HG02884 (cell line): ENCODE results near the gene EVL.

Experiments
- ATAC-seq: cut with Tn5 transposase; IDR thresholded peaks from one replicate; pipeline ENCODE4 v1.9.1; 2021; ENCODE audit warnings: mild to moderate bottlenecking, moderate library complexity; ENCODE audit not compliant: unreplicated experiment

Gene EVL

DNA sequence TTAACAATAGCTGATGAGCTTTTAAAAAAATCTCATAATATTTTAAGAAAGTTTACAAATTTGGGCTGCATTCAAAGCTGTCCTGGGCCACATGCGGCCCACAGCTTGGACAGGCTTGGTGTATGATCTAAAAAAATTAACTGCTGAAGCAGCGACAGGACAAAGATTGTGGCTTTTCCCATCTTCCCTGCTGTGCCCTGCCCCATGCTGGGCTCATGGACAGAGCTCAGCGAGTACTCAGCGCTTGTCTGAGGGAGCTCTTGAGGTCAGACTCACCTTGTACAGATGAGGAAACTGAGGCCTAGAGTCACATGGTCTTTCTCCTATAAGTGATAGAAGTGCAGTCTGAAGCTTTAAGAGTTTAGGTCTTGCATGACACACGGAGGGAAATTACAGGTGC, 15.0 kb downstream of the EVL start:
- ATAC-seq: no peak

DNA sequence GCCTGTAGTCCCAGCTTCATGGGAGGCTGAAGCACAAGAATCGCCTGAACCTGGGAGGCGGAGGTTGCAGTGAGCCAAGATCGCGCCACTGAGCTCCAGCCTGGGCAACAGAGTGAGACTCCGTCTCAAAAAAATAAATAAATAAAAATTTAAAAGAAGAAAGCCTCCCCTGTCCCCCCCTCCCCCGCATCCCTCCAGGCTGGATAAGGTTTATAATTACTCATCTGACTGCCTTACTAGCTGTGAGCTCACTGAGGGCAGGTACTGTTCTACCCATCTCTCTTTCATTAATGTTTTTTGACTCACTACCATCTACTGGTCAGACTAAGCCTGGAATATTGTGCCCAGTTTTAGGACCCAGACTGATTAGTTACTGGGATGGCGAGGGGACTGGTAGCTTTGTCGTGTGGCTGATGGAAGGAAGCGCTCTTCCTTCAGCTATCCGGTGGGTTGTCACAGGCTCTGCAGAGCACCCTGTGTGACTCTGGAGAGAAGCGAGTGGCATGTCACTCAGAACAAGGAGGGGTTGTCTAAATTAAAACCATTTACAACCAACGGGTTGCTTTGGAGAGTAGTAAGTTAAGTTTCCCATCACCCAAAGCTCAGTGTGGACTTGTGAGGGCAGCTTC, 16.9 kb downstream of the EVL start:
- ATAC-seq: no peak

DNA sequence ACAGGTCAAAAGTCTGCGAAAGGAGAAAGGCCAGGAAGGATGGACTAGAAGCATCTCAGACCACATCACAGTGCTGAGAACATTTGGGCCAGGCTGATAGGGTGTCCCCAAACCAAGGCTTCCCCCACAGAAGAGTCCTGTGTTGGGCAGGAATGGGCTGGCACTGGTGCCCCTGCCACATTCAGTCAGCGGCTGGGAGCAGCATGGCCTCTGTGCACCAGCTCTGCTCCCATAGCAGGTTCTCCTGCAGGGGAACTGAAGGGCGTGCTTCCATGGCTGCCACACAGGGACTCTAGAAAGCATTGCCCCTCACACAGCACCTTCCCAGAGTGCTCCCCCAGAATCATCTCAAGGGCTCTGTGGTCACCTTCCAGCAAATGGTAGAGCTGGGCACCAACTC, 17.5 kb downstream of the EVL start:
- no peak for ATAC-seq

DNA sequence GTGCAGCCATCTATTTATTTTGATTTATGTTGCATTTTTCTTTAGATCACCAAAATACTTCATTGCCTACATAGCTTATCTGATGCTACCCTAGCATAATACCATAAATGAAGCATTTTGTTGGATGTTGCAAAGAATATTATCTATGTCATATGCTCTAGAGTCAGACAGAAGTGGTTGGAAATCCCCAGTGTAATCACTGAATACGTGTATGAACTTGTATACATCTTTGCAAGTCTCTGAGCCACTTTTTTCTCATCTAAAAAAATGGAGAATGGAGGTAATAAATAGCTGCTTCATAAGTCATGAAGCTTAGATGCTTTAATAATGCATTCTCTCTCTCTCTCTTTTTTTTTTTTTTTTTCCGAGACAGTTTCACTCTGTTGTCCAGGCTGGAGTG, 18.5 kb downstream of the EVL start:
- ATAC-seq: no peak

DNA sequence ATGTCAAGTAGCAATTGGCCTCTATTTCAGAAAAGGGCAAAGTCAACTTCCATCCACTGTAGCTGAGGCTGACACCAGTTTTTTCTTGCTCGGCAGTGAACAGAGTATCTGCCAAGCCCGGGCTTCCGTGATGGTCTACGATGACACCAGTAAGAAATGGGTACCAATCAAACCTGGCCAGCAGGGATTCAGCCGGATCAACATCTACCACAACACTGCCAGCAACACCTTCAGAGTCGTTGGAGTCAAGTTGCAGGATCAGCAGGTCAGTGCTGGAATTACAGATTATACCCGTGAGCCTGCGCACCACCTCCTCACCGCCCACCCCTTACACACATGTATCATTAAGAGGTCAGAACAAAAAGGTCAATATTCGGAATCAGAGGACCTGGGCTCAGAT, 19.4 kb downstream of the EVL start:
- no peak for ATAC-seq

DNA sequence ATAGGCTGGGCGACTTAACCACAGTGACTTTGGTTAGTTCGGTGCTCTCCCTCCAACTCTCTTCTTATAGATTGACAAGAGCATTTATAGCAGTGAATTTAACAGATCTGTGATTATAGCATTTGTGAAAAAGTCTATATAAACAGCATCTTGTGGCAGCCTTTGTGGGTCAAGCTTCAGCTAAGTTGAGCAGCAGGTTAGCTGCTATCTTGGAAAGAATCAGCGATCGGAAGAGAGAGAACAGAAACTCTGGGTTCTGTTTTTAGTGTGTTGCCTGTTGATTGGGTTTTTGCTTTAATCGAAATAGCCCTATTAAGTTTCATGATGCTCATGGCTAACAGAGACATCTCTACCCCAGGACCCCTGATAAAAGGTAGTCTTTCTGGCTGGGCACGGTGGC, 20.2 kb downstream of the EVL start:
- no peak for ATAC-seq

DNA sequence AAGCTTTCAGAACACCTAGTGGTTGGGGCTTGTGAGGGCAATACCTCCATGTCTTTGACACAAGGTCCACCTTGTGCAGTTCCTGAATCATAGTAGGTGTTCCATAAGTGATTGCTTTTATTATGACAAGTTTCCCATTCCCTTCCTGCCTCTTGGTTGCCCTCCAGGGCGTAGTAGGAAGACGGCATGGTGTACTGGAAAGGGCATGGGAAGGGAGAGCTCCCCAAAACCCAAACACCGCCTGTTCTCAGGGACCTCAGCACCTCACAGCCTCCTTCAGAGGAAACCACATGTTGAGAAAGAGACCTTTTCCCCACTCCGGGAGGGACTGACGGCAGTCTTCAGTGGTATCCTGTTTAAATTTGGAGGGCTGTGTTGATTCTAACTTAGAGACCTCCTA, 21.1 kb downstream of the EVL start:
- no peak for ATAC-seq

DNA sequence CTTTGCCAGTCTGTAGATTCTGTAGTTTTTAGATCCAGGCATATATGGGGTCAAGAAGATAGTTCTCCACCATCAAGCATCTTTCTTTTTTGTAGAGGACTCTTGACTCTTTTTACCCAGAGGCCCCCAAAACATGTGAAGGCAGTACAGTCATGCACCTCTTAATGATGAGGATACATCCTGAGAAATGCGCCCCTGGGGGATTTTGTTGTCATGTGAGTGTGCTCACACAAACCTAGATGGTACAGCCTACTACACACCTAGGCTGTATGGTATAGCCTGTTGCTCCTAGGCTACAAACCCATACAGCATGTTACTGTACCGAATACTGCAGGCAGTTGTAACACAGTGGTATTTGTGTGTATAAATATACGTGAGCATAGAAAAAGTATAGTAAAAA, 23.0 kb downstream of the EVL start:
- ATAC-seq: no peak

DNA sequence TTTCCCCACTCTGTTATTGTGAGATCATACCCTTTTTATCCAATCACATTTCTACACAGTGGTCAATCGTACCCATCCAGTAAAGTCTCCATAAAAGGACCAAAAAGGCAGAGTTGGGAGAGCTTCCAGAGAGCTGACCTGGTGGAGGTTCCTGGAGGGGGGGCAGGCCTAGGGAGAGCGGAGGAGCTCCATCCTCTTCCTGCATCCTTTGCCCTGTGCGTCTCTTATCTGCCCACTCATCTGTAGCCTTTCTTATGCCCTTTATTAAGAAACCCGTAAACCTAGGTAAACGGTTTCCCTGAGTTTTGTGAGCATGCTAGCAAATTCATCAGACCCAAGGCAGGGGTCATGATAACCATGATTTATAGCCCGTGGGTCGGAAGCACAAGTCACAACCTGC, 26.2 kb downstream of the EVL start:
- ATAC-seq: no peak

DNA sequence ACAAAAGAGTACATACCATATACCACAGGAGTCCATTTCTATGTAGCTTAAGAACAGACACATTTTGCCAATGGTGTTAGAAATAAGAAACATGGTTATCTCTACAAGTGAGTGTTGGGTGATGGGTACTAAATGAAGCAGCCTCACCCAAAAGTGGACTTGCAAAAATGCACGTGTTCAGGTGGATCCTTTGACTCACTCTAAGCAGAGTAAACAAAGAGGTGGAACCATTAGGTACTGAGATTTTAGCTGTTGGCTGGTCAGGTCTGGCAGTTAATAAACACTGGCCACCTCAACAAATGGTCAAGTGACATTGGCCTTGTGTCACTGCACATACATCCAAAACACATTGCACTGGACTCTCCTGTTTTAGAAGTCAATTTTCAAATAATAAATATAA, 27.6 kb downstream of the EVL start:
- ATAC-seq: no peak

DNA sequence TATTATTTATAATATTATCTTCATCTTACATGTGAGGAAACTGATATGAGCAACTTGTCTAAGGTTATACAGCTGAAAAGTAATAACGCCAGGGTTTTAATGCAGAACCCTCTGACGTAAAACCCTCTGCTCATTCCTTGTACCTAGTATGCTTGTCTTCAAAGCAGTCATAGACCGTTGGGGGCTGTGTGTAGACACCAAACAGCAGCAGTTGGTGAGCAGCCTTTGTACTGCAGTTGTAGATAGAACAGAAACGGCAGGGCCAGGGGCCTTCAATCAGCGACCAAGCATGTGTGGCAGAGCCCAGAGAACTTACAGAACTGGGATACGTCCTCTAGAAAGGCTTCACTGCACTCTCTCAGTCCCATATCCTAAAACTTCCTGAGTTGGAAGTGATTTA, 28.1 kb downstream of the EVL start:
- no peak for ATAC-seq

DNA sequence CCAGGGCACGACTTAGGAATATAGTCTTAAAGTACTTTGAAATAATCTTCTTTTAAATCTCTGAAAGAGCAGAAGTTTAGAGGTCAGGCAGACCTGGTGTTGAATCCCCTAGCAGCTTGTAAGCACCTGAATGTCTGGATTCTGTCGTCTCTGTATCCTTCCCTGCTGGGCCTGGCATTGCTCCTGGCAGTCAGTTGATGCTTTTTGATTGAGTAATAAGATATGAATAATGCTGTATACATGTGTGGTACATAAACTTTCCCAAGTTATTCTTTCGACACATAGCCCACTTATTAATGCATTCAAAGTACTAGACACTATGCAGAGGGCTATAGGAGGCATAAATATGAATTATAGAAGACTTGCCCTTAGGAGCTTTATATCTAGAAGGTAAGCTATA, 31.4 kb downstream of the EVL start:
- no peak for ATAC-seq

DNA sequence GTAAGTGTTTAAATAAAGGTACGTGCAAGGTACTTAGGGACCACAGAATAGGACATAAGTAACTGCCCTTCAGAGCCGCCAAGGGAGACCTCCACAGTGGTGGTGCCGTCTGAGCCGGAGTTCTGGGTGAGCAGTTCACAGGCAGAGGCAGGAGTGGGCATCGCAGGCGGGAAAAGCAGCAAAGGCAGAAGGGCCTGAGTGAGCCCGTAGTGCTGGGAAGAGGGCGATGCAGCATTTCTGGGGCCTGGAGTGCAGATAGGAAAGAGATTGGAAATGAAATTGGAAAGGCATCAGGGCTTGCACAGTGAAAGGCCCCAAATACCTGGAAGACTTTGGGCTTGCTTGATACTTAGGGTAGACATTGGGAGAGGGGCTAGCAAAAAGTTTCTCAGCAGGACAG, 32.9 kb downstream of the EVL start:
- no peak for ATAC-seq

DNA sequence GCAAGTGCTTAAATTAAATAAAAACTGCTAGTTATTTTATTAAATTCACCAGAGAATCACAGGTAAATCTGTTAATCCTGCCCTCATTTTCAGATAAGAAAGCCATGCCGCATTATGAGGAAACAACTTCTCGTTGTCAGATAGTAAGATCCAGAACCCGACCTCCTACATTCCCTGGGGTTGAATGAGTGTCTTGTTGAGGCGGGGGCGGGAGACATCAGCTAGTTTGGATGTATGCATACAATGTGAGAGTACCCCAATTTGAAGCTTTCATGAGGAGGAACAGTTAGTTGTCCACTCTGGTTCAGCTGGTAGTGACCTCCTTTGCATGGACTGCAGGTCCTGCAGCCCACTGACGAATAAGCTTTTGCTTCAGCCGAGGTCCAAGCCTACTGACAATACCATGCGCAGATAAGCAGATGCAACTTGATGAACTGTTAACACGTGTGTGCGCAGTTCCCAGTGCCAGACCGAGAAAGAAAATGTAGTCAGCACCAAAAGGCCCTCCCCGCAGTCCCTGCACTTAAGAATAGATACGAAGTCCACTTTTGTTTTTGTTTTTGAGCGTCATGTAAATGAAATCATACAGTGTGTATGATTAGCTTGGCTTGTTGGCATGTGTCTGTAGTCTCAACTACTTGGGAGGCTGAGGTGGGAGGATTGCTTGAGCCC, 34.9 kb downstream of the EVL start:
- no peak for ATAC-seq

DNA sequence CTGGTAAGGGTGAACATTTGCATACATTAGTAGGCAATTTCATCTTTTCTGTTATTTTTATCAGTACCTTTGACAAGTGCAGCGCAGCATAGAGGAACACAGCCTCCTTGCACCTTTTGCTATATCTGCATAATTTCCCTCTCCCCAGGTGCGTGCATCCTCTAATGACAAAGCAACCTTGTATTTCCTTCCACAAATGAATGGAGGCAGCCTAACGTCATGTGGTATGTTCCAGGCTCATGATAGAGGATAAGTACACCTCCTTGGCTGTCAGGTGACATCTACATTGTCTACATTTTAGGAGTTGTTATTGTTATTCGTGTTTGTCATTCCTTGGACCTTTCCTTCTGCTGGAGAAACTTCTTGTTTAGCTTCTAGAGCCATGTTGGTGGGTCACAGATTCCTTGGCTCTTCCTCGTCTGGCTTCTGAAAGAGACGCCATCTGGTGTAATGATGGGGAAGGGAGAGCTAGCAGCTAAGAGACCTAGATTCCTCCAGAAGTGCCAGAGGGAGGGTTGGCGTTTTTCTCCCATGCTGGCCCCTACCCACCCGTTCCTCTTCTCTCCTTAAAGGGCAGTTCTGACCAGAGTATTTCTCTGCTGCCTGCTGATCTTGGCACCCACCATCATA, 37.0 kb downstream of the EVL start:
- no peak for ATAC-seq

DNA sequence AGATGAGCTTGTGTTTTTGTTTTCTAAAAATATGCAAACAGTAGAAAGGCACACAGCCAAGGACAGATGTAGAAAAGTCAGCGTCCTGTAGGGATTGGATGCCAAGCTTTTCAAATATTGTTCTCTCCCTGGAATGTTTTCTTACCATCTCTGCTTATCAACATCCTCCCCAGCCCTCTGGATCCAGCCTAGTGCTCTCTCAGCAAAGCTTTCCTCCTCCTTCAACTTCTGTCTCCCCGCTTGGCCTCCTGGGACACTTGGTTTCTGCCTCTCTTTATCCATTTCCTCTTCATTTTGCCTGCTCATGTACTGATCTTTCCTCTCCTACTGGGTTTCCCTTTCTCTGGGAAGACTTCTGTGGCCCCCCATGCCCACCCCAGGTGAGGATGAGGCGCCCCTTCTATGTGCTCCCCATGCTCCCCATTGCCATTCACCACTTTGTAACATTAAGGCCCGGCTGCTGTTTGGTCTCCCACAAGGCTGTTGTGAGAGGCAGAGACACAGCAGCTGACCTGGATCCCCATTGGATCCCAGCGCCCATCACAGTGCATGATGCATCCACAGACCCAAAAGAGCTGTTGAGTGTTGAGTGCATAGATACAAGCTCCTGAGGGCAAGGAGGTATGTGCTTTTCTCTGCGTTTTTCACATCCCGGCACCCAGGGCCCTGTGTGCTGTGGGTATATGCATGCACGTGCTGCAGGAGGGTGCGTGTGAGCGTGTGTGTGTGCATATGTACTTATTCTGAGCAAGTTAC, 38.2 kb downstream of the EVL start:
- ATAC-seq: no peak

DNA sequence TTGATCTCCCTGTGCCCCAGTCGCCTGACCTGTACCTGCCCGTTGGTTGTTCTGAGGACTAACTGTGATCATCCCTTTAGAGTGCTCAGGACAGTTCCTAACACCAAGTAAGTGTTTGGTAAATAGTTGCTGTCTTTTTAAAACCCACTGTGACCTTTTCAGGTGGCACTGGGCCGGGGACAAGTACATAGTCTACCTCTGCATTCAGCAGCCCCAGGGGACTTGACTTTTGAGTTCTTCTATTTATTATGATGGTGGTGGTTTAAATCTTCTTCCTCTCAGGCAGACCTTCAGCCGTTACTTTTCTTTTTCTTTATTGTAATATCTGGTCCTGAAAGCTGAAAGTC, 38.8 kb downstream of the EVL start:
- no peak for ATAC-seq

DNA sequence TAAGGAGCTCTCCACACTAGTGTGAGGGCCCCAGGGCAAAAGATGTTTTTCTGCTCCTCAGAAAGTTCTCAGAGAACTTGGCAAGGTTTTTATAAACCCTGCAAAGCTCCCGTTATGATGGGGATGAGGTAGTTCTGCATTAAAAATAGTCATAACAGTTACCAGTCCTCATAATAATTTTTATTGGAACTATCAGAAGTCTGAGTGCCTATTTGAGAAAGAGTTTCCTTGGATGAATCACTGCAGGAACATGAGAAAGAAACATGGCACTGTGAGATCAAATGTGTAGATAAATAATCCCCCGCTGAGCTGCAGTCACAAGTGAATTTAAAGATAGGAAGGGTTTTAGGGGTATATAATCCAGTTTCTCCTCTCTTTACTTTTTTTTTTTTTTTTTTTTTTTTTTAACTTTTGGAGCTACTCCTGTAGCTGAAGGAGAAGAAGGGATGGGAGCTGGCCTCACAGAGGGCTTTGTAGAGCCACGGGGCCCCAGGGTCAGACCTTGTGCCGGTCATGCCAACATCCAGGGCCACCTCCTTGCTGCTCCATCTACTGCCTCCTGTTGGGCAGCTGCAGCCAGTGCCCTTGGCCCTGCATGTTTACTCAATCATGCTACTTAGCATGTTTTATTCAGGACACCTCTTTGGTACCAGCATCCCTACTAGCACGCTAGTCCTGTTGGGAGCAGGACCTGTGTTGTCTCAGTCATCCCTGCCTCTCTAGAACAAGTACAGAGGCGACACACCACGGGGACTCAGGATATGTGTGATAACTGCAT, 39.5 kb downstream of the EVL start:
- no peak for ATAC-seq

DNA sequence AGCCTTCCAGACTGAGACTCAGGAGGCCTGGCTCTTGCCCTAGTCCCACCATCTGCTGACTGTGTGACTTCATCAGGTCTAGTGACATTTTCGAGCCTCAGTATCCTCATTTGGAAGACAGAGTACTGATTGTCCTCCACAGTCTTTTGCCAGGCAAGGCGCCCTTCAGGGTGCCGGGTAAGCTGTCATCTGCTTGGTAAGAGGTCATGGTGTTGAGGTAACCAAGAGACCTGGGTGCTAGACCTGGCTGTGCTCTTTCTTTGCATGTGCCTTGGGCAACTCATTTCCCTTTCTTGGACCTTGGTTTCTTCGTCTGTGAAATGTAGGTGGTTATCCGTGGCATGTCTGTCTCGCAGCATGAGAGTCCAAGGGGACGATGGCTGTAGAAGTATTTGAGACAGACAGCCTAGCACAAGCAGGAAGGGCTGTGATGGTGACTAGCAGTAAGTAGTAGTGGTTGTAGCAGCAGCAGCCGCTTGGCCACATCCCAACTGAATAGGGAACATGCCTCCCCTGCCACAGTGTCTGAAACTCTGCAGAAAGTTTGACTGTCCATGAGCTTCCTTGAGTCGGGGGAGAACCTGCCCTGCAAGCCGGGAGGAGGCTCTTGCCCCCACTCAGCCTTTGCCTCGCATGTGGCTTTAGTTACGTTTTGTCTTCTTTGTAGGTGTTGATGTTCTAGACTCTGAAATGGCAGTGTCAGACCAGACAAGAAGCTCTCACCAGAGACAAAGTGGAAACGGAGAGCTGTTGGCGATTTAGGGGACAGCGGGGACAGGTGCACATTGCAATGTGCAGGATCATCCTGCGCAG, 40.3 kb downstream of the EVL start:
- ATAC-seq: no peak
